Measurements from ENCODE around the gene OR10K1.
"Not testable (repeated sequence)": the region's sequence is repeated elsewhere in the genome, so short reads cannot be mapped to it uniquely, and the experiment has no call there.

DNA sequence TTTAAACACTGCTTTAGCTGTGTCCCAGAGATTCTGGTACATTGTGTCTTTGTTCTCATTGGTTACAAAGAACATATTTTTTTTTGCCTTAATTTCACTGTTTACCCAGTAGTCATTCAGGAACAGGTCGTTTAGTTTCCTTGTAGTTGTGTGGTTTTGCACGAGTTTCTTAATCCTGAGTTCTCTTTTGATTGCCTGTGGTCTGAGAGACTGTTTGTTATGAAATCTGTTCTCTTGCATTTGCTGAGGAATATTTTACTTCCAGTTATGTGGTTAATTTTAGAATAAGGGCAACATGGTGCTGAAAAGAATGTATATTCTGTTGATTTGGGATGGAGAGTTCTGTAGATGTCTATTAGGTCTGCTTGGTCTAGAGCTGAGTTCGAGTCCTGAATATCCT is 31.5 kb upstream of the OR10K1 start:
- TF ChIP-seq, protein P1, sequence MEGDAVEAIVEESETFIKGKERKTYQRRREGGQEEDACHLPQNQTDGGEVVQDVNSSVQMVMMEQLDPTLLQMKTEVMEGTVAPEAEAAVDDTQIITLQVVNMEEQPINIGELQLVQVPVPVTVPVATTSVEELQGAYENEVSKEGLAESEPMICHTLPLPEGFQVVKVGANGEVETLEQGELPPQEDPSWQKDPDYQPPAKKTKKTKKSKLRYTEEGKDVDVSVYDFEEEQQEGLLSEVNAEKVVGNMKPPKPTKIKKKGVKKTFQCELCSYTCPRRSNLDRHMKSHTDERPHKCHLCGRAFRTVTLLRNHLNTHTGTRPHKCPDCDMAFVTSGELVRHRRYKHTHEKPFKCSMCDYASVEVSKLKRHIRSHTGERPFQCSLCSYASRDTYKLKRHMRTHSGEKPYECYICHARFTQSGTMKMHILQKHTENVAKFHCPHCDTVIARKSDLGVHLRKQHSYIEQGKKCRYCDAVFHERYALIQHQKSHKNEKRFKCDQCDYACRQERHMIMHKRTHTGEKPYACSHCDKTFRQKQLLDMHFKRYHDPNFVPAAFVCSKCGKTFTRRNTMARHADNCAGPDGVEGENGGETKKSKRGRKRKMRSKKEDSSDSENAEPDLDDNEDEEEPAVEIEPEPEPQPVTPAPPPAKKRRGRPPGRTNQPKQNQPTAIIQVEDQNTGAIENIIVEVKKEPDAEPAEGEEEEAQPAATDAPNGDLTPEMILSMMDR (IDR thresholded peaks at IDR 0.05): not testable (repeated sequence)
- TF ChIP-seq ZFX (IDR thresholded peaks at IDR 0.05; ENCODE audit: borderline replicate concordance): not testable (repeated sequence)

Data from 22Rv1 (cell line).